Gastroesophageal sphincter (tissue), 4 donors: ENCODE data around the gene COL18A1. TPM values are rescaled to one million over a fixed set of nuclear protein-coding genes. Genes with fewer than 3 reads are reported as not detected.

Experiments
- ATAC-seq: fragments of 150-250 bp; one replicate; pipeline ENCODE4 v1.9.1; 2016; ENCODE audit warnings: mild to moderate bottlenecking, moderate library complexity
- H3K27ac ChIP-seq, 4 donors: fragments of 200-600 bp; sonication (generic) in 3 of 4; 1 replicate in 3 of 4; 2 replicates in 1 of 4; pipeline ENCODE4 v1.5.1; 2016 to 2019
- H3K27me3 ChIP-seq: fragments of 200-600 bp; sonication (generic); one replicate; pipeline ENCODE4 v1.5.1; 2019
- H3K36me3 ChIP-seq, 2 donors: fragments of 200-600 bp; sonication (generic); one replicate each; pipeline ENCODE4 v1.5.1; 2019; ENCODE audit warnings: control low read depth in 1 of 2
- H3K4me1 ChIP-seq, 3 donors: fragments of 200-600 bp; sonication (generic); 1 replicate in 2 of 3; 2 replicates in 1 of 3; pipeline ENCODE4 v1.5.1; 2016 to 2019; ENCODE audit warnings: control low read depth in 2 of 3
- H3K4me3 ChIP-seq, 2 donors: fragments of 200-600 bp; sonication (generic); one replicate each; pipeline ENCODE4 v1.5.1; 2019; ENCODE audit warnings: mild to moderate bottlenecking in 1 of 2, moderate library complexity in 1 of 2
- H3K9me3 ChIP-seq, 3 donors: fragments of 200-600 bp; sonication (generic); one replicate each; pipeline ENCODE4 v1.5.1; 2017 to 2019; ENCODE audit warnings: control low read depth in 2 of 3
- EP300 ChIP-seq: sonication (generic); formaldehyde crosslinking; IDR thresholded peaks from one replicate; pipeline ENCODE4 v1.6.1; 2017; ENCODE audit warnings: antibody characterized with exemption, mild to moderate bottlenecking
- POLR2A ChIP-seq, 2 donors: fragments of 450-650 bp; IDR thresholded peaks; one replicate each; pipeline ENCODE4 v1.6.1; 2017; ENCODE audit warnings: antibody characterized with exemption in 2 of 2, mild to moderate bottlenecking in 2 of 2, moderate library complexity in 1 of 2
- POLR2AphosphoS5 ChIP-seq: sonication (generic); formaldehyde crosslinking; IDR thresholded peaks from one replicate; pipeline ENCODE4 v1.6.1; 2017; ENCODE audit warnings: antibody characterized with exemption
- WGBS, 2 donors: methylation state at CpG; one replicate each; pipeline ENCODE4 v1.1.5; 2018; ENCODE audit warnings: low coverage in 1 of 2; 5-methylcytosine and 5-hydroxymethylcytosine counted together
- total RNA-seq, 4 donors: library from RNA; depleted of rRNA; stranded (reverse); fragments of >200 nt; gene quantifications; one replicate each; pipeline ENCODE4 v1.1.0, GENCODE V29; 2016
- TF ChIP-seq, protein P1 (sequence below), 4 experiments: fragments of 200-600 bp in 2 of 4; fragments of 450-650 bp in 2 of 4; sonication (generic) in 1 of 4; IDR thresholded peaks; one replicate each; pipeline ENCODE4 v1.5.1; 2017 to 2019; ENCODE audit warnings: antibody characterized with exemption in 4 of 4, mild to moderate bottlenecking in 2 of 4, moderate library complexity in 2 of 4

The COL18A1 gene
- total RNA-seq, 4 donors from 2014 or later, result 69.3 to 116 (median 78.4) TPM

DNA sequence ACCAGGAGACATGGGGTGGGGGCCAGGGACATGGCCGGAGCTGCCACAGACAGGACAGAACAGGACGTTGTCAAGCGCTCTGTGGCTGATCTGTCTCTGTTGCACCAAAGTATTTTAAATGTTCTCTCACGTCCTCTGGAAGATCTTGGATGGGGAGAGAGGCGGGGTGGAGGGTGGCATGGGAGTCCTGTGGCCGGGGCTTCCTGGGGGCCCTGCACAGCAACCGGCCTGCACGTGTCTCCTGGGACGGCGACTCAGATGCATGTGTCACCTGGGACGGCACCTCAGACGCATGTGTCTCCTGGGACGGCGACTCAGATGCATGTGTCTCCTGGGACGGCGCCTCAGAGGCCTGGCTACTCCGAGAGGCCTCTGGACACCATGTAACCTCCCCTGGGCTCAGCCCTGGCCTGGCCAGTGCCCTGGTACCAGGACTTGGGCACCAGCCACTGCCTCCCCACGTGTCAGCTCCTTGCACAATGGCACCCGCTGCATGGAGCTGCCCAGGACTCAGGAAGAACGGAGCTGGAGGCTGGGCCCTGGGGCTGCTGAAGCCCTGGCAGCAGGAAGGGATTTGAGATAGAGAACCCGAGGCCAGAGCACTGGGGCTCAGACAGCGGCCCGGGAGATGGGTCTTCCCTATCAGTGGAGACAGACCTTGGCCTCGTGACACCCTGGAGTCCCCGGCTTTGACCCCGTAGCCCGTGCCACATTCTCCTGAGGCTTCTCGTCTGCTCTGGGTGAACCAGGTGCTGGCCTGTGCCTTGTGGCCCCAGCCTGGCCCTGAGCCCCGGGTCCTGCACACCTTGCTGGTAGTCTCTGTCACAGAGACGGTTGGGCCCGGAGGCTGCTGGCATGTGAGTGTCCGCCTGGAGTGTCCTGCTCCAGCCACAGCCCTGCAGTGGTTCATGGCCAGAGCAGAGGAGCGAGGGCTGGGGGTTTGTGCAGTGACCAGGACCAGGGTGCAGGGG is 152.0 kb downstream of the COL18A1 start:
- Histone ChIP-seq H3K27ac (no peak overlapping the region), H3K36me3 (no peaks in the 10 kb centered on the region), H3K27me3 (peaks cover 13% of the 10 kb centered on the region), H3K4me1 (peaks cover 0 to 12% (median 0%) of the 10 kb centered on the region in 3 donors), H3K4me3 (no peak overlapping the region), H3K9me3 (no peaks in the 10 kb centered on the region)
- 72% methylated on average over 5 of the region's 33 CpGs; no CpG with 5 or more reads in 1 of the 2 donors for WGBS, 2 donors
- no peak for ATAC-seq
- TF ChIP-seq, protein P1, sequence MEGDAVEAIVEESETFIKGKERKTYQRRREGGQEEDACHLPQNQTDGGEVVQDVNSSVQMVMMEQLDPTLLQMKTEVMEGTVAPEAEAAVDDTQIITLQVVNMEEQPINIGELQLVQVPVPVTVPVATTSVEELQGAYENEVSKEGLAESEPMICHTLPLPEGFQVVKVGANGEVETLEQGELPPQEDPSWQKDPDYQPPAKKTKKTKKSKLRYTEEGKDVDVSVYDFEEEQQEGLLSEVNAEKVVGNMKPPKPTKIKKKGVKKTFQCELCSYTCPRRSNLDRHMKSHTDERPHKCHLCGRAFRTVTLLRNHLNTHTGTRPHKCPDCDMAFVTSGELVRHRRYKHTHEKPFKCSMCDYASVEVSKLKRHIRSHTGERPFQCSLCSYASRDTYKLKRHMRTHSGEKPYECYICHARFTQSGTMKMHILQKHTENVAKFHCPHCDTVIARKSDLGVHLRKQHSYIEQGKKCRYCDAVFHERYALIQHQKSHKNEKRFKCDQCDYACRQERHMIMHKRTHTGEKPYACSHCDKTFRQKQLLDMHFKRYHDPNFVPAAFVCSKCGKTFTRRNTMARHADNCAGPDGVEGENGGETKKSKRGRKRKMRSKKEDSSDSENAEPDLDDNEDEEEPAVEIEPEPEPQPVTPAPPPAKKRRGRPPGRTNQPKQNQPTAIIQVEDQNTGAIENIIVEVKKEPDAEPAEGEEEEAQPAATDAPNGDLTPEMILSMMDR (IDR thresholded peaks at IDR 0.05), result no peak
- TF ChIP-seq POLR2A (IDR thresholded peaks at IDR 0.05), result no peak
- no peak for TF ChIP-seq POLR2AphosphoS5
- TF ChIP-seq EP300, result no peak

DNA sequence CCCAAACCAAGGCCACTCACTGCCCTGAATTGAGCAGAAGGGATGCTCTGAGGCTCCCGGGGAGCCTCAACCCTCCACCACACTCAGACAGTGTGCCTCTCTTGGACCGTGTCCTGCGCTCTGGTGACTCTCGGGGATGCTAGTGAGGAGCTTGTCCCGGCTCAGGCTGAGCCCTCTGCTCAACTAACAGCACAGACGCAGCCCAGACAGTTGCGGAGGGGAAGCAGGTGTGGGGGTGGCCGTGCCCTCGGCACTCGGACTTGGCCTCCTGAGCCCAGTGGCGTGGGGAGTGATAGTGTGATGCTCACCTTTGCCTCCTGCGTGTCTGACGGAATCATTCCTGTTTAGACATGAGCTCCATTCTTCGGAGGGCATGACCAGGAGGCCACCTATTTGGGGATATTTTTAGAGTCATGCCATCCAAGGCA is 152.7 kb downstream of the COL18A1 start:
- WGBS, 2 donors, result no CpG with 5 or more reads among the region's 14 CpGs
- no peaks in the 10 kb centered on the region for H3K9me3 ChIP-seq
- no peak overlapping the region for H3K27ac ChIP-seq
- H3K36me3 ChIP-seq, result no peaks in the 10 kb centered on the region
- no peak for TF ChIP-seq POLR2A (IDR thresholded peaks at IDR 0.05)
- TF ChIP-seq, protein P1 (IDR thresholded peaks at IDR 0.05), result no peak
- no peak for TF ChIP-seq EP300
- no peak for TF ChIP-seq POLR2AphosphoS5
- ATAC-seq, result no peak
- H3K27me3 ChIP-seq, result peaks cover 17% of the 10 kb centered on the region
- no peak overlapping the region for H3K4me3 ChIP-seq
- H3K4me1 ChIP-seq, result peaks cover 0 to 17% (median 0%) of the 10 kb centered on the region in 3 donors

DNA sequence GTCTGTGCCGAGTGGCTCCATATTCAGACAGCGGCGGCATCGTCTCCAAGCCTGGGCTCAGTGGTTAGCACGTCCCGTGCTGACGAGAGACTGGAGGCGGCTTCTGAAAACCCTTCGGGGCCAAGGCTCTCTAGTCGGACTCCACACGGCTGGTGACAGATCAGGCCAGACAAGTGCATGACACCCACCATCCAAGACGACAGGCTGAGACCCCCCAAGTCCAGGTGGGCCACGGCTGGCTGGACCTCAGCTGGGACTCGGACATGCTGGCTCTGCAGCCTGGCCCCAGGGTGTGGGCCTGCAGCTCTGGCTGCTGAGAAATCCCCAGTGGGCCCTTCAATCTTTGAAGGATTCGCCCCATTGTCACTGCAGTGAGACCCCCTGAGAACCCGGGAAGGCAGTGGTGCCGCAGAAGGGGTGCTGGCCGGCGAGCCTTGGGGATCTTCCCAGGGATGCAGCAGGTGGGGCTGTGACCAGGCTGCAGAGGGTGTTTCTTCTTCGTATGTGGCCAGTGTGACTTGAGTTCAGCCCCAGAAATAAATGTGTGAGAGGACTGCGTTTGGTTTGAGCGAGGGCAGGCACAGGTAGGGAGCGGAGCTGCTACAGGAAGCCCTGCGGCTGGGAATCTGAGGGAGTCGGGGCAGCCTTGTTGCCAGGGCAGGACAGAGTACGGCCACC is 153.2 kb downstream of the COL18A1 start:
- ATAC-seq, result no peak
- Histone ChIP-seq H3K4me3 (no peak overlapping the region), H3K4me1 (peaks cover 0 to 22% (median 0%) of the 10 kb centered on the region in 3 donors), H3K27me3 (peaks cover 17% of the 10 kb centered on the region), H3K9me3 (no peaks in the 10 kb centered on the region), H3K27ac (no peak overlapping the region), H3K36me3 (no peaks in the 10 kb centered on the region)
- WGBS, 2 donors, result 85% methylated on average over 3 to 4 of the region's 26 CpGs
- TF ChIP-seq, protein P1 (IDR thresholded peaks at IDR 0.05), result no peak
- TF ChIP-seq POLR2AphosphoS5 (no peak), EP300 (no peak), POLR2A (IDR thresholded peaks at IDR 0.05) (no peak)

DNA sequence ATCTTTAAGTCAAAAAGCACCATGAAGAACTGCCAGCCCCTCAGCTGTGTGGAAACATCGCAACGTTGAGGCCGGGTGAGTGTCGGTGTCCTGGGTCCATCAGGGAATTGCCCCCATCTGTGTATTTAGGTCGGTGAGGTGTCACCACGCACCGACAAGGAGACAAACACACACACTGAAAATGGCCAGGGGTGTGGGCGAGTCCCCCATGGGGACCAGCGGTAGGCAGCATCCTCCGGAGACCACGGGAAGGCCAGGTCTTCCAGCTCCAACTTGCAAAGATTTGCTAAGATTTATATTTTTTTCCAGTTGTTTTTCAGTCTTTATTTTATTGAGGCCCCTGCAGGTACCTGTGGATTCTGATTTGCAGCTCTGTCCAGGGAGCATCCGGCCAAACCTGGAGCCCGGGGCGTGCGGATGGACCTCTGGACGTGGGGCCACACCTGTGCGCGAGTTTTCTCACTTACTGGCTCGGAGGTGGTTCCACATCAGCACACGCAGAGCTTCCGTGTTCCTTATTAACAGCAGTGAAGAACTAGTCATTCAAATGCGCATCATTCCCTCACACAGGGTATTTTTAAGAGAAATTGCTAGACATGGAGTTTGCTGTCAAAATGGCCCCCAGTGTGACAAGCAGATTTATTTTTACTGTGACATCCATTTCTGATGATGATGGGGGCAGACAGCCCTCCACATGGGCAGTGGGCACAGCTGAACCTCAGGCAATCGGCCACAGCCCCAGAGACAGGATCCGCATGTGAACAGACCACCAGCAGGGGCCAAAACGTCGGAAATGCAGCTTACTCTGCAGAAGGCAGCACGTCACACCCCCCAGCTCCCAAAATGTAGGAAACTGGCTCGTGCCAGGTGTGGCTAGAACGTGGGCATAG is 154.5 kb downstream of the COL18A1 start:
- Histone ChIP-seq H3K4me1 (peaks cover 0 to 22% (median 0%) of the 10 kb centered on the region in 3 donors), H3K36me3 (no peaks in the 10 kb centered on the region), H3K9me3 (no peaks in the 10 kb centered on the region), H3K27ac (no peak overlapping the region), H3K4me3 (no peak overlapping the region), H3K27me3 (peaks cover 25% of the 10 kb centered on the region)
- ATAC-seq, result no peak
- no peak for TF ChIP-seq POLR2AphosphoS5
- TF ChIP-seq, protein P1 (IDR thresholded peaks at IDR 0.05), result no peak
- no peak for TF ChIP-seq POLR2A (IDR thresholded peaks at IDR 0.05)
- no peak for TF ChIP-seq EP300
- 86 to 87% methylated on average over 9 to 20 of the region's 29 CpGs for WGBS, 2 donors
